Sciatic nerve (tissue), 2 donors: ENCODE data around the gene FANCM. TPM values are rescaled to one million over a fixed set of nuclear protein-coding genes. Genes with fewer than 3 reads are reported as not detected.

Source experiments
- ATAC-seq: fragments of 200-7000 bp; cut with Tn5 transposase; one replicate; pipeline ENCODE4 v1.9.1; 2020; ENCODE audit warnings: mild to moderate bottlenecking, moderate library complexity
- DNase-seq: peaks from one replicate; pipeline ENCODE4 v3.0.0-alpha.2; 2020; ENCODE audit warnings: low spot score
- intact Hi-C: fragments of 100-400 bp; cut with DNase I; formaldehyde crosslinking; loops from one replicate; pipeline ENCODE4 v1.14.2; 2022
- total RNA-seq: library from RNA; stranded (reverse); fragmentation: NEBNext Ultra II Directional; extraction: Animal tissue kit (Norgen Biotek cat#: 25700); gene quantifications from one replicate; pipeline ENCODE4 v1.2.1, GENCODE V29; 2021
- donor health status: DM: no; HTN: no; CAD: no.
- donor health status: DM: no; HTN: no; CAD: no.

Gene FANCM
- total RNA-seq, result 8.8 TPM

GRCh38 chr14:45135659-45136395 lies at the start of gene FANCM:
Gene FANCM (plus strand): TSS chr14:45135930. CDS start chr14:45136032, 102 bp downstream.
- peak; percentile 88 for ATAC-seq
- DNase-seq, result peak; percentile 95
- intact Hi-C loops, result no loop called here

- intact Hi-C loops, result no loop called here
- ATAC-seq (no peak), DNase-seq (no peak)
Measured at GRCh38 chr14:45089813-45090212, 45.9 kb upstream of the FANCM start.

GRCh38 chr14:45091710-45092109 lies 44.0 kb upstream of the FANCM start:
- intact Hi-C loops, result no loop called here
- DNase-seq (no peak), ATAC-seq (no peak)

- no peak for ATAC-seq
Measured at GRCh38 chr14:45094275-45094674, 41.5 kb upstream of the FANCM start.

GRCh38 chr14:45095143-45095542 lies 40.6 kb upstream of the FANCM start:
- DNase-seq, result no peak
- intact Hi-C loops, result no loop called here
- ATAC-seq, result no peak

More at GRCh38 chr14:45094275-45094674, 41.5 kb upstream of the FANCM start:
- DNase-seq, result no peak
- intact Hi-C loops, result no loop called here

GRCh38 chr14:45096218-45096617 lies 39.5 kb upstream of the FANCM start:
- DNase-seq, result no peak
- ATAC-seq, result no peak
- intact Hi-C loops, result no loop called here

GRCh38 chr14:45103806-45104205 lies 31.9 kb upstream of the FANCM start:
- intact Hi-C loops, result no loop called here
- no peak for DNase-seq
- ATAC-seq, result no peak

- DNase-seq, result no peak
- intact Hi-C loops, result no loop called here
- ATAC-seq, result no peak
Measured at GRCh38 chr14:45104561-45104960, 31.2 kb upstream of the FANCM start.

GRCh38 chr14:45112896-45113781 lies 22.6 kb upstream of the FANCM start:
- ATAC-seq (no peak), DNase-seq (no peak)
- intact Hi-C loops, result no loop called here

- no peak for ATAC-seq
- intact Hi-C loops, result no loop called here
- DNase-seq, result no peak
Measured at GRCh38 chr14:45114327-45114726, 21.4 kb upstream of the FANCM start.

GRCh38 chr14:45118594-45118993 lies 17.1 kb upstream of the FANCM start:
- intact Hi-C loops, result no loop called here
- no peak for DNase-seq
- ATAC-seq, result no peak

- no peak for DNase-seq
- no peak for ATAC-seq
- intact Hi-C loops, result no loop called here
Measured at GRCh38 chr14:45120096-45120495, 15.6 kb upstream of the FANCM start.

- intact Hi-C loops, result no loop called here
- DNase-seq (no peak), ATAC-seq (no peak)
Measured at GRCh38 chr14:45123271-45123670, 12.5 kb upstream of the FANCM start.

GRCh38 chr14:45125754-45126153 lies 10.0 kb upstream of the FANCM start:
- DNase-seq (no peak), ATAC-seq (no peak)
- intact Hi-C loops, result no loop called here

- ATAC-seq (no peak), DNase-seq (no peak)
- intact Hi-C loops, result no loop called here
Measured at GRCh38 chr14:45128963-45129629, 6.6 kb upstream of the FANCM start.

- intact Hi-C loops, result no loop called here
- no peak for DNase-seq
- ATAC-seq, result peak; percentile 5
Measured at GRCh38 chr14:45133683-45134050, 2.1 kb upstream of the FANCM start.

GRCh38 chr14:45134051-45134958 lies 1.4 kb upstream of the FANCM start, which contains the start of gene FKBP3:
Gene FKBP3 (minus strand): TSS chr14:45134481. CDS start chr14:45134456, 25 bp downstream.
- peak; percentile 96 for DNase-seq
- intact Hi-C loops, result no loop called here
- ATAC-seq, result peak; percentile 99

GRCh38 chr14:45135156-45135555 lies 574 bp upstream of the FANCM start:
- no peak for ATAC-seq
- intact Hi-C loops, result no loop called here
- no peak for DNase-seq

GRCh38 chr14:45136399-45136798 lies 669 bp downstream of the FANCM start:
- DNase-seq (no peak), ATAC-seq (no peak)
- intact Hi-C loops, result no loop called here
